K562 (cell line): ENCODE measurements around the gene CTNS. TPM values are rescaled to one million over a fixed set of nuclear protein-coding genes. Genes with fewer than 3 reads are reported as not detected.

Experiments
- ATAC-seq: fragments of 200-7000 bp; cut with Tn5 transposase; 3 replicates; pipeline ENCODE4 v1.9.1; 2020; ENCODE audit warnings: moderate library complexity
- BruUV-seq: library from RNA; stranded (reverse); fragments of 400-500 nt; replicated peaks from 2 replicates; lab custom pipeline; 2021; lab: Mats Ljungman, UMichigan
- CTCF ChIA-PET: fragments of 300-600 bp; formaldehyde crosslinking; extraction: SDS; loops from one replicate; lab custom pipeline; 2021; ENCODE audit warnings: low intra/inter-chr PET ratio; lab: Yijun Ruan, JAX
- POLR2A ChIA-PET: fragments of 300-600, 350-650 bp; sonication (Branson Sonifier 250); formaldehyde crosslinking; extraction: SDS; loops from one replicate; lab custom pipeline; 2021; ENCODE audit warnings: antibody characterized with exemption, inconsistent platforms; lab: Yijun Ruan, JAX
- DNase-seq, 4 experiments: peaks; one replicate each; pipeline versions ENCODE4 v3.0.0 to v3.0.0-alpha.2; 2011 to 2018; ENCODE audit warnings: low spot score in 3 of 4, mixed read lengths in 3 of 4; ENCODE audit errors: extremely low read depth in 1 of 4
- FAIRE-seq: peaks from 2 replicates; lab custom pipeline; 2011; peaks lifted over from hg19 to GRCh38; lab: Jason Lieb, UNC
- H2AFZ ChIP-seq: 2 replicates; pipeline ENCODE4 v1.6.0; 2011; ENCODE audit warnings: low read depth, low read length, control low read depth, inconsistent platforms
- H3K27ac ChIP-seq: fragments of 200-600 bp; 3 replicates; pipeline ENCODE4 v1.8.0; 2011; ENCODE audit warnings: low read depth, mild to moderate bottlenecking, control low read depth, inconsistent platforms, low read length, moderate library complexity, mixed read lengths; ENCODE audit errors: extremely low read depth
- H3K27me3 ChIP-seq, 2 experiments: fragments of 300-600 bp in 1 of 2; 2 replicates in 1 of 2; 3 replicates in 1 of 2; pipeline versions ENCODE4 v1.6.0 to v1.8.0; 2011; ENCODE audit warnings: inconsistent platforms in 2 of 2, low read length in 2 of 2, mild to moderate bottlenecking in 1 of 2, mixed read lengths in 1 of 2, moderate library complexity in 1 of 2; ENCODE audit not compliant: control insufficient read depth in 2 of 2, insufficient read depth in 2 of 2
- H3K36me3 ChIP-seq: fragments of 300-600 bp; 3 replicates; pipeline ENCODE4 v1.8.0; 2011; ENCODE audit warnings: mild to moderate bottlenecking, low read length, inconsistent platforms; ENCODE audit not compliant: control insufficient read depth, insufficient read depth
- H3K4me1 ChIP-seq, 2 experiments: fragments of 200-600 bp in 1 of 2; replicated peaks in 1 of 2; 2 replicates in 1 of 2; 3 replicates in 1 of 2; pipeline versions ENCODE4 v1.5.1 to v1.8.0; 2011; ENCODE audit warnings: inconsistent platforms in 2 of 2, low read length in 2 of 2, mild to moderate bottlenecking in 1 of 2, mixed read lengths in 1 of 2, moderate library complexity in 1 of 2; ENCODE audit not compliant: control insufficient read depth in 2 of 2, insufficient read depth in 2 of 2
- H3K4me2 ChIP-seq: 2 replicates; pipeline ENCODE4 v1.6.1; 2011; ENCODE audit warnings: low read length, control low read depth, inconsistent platforms, mixed read lengths; ENCODE audit not compliant: insufficient read depth
- H3K4me3 ChIP-seq: fragments of 200-600 bp; sonication (generic), shearing (Covaris generic); 2 replicates; pipeline ENCODE4 v1.5.1; 2016; ENCODE audit warnings: control low read depth, inconsistent platforms
- H3K79me2 ChIP-seq: fragments of 200-600 bp; 3 replicates; pipeline ENCODE4 v1.8.0; 2011; ENCODE audit warnings: low read length, inconsistent platforms; ENCODE audit not compliant: control insufficient read depth, insufficient read depth
- H3K9ac ChIP-seq, 2 experiments: 2 replicates each; pipeline versions ENCODE4 v1.6.0 to v1.6.1; 2011; ENCODE audit warnings: low read depth in 2 of 2, low read length in 2 of 2, control low read depth in 1 of 2, inconsistent platforms in 1 of 2, mild to moderate bottlenecking in 1 of 2, mixed read lengths in 1 of 2; ENCODE audit not compliant: insufficient read depth in 1 of 2
- H3K9me1 ChIP-seq: one replicate; pipeline ENCODE4 v1.6.0; 2011; ENCODE audit warnings: inconsistent platforms, mild to moderate bottlenecking, low read length, moderate library complexity; ENCODE audit not compliant: control insufficient read depth, insufficient read depth
- H3K9me3 ChIP-seq: replicated peaks from 2 replicates; pipeline ENCODE4 v1.5.1; 2011; ENCODE audit warnings: low read depth, low read length, inconsistent platforms; ENCODE audit not compliant: control insufficient read depth, insufficient read depth
- H4K20me1 ChIP-seq: replicated peaks from 2 replicates; pipeline ENCODE4 v1.6.1; 2011; ENCODE audit warnings: low read length, inconsistent platforms, mixed read lengths; ENCODE audit not compliant: control insufficient read depth, insufficient read depth
- DNMT1 ChIP-seq: fragments of 450-650 bp; IDR thresholded peaks from 2 replicates; pipeline ENCODE4 v1.6.1; 2016; ENCODE audit warnings: antibody characterized with exemption, mild to moderate bottlenecking
- EHMT2 ChIP-seq: fragments of 450-650 bp; IDR thresholded peaks from 2 replicates; pipeline ENCODE4 v1.6.1; 2018; ENCODE audit warnings: antibody characterized with exemption
- ELF1 ChIP-seq: fragments of 200-800 bp; sonication (Bioruptor generic); IDR thresholded peaks from 2 replicates; pipeline ENCODE4 v1.6.1; 2016; ENCODE audit warnings: missing genetic modification characterization, missing compliant biosample characterization
- ESRRA ChIP-seq: fragments of 450-650 bp; IDR thresholded peaks from 2 replicates; pipeline ENCODE4 v1.6.1; 2014; ENCODE audit warnings: low read depth, mild to moderate bottlenecking, moderate library complexity, borderline replicate concordance
- GATAD2A ChIP-seq: fragments of 450-650 bp; IDR thresholded peaks from 2 replicates; pipeline ENCODE4 v1.6.1; 2017
- HNRNPK ChIP-seq: fragments of 200-400 bp; formaldehyde crosslinking; IDR thresholded peaks from one replicate; pipeline ENCODE4 v1.6.1; 2018; ENCODE audit warnings: mild to moderate bottlenecking, low read depth, low read length; ENCODE audit not compliant: poor library complexity, severe bottlenecking
- KAT7 ChIP-seq: sonication (generic); formaldehyde crosslinking; IDR thresholded peaks from 2 replicates; pipeline ENCODE4 v1.8.0; 2022; ENCODE audit warnings: missing genetic modification reagents, mild to moderate bottlenecking, borderline replicate concordance
- MEF2A ChIP-seq: IDR thresholded peaks from 2 replicates; pipeline ENCODE4 v1.6.1; 2011; ENCODE audit warnings: low read depth, mild to moderate bottlenecking, low read length, moderate library complexity; ENCODE audit not compliant: control insufficient read depth
- NR4A1 ChIP-seq, 2 experiments: fragments of 250-450 bp in 1 of 2; fragments of 450-650 bp in 1 of 2; sonication (Bioruptor Pico) in 1 of 2; IDR thresholded peaks; 2 replicates each; pipeline versions ENCODE4 v1.4.0 to v1.6.1; 2016 to 2020; ENCODE audit warnings: mild to moderate bottlenecking in 2 of 2, missing compliant biosample characterization in 1 of 2, missing genetic modification characterization in 1 of 2, moderate library complexity in 1 of 2
- POLR2G ChIP-seq: fragments of 200-400 bp; formaldehyde crosslinking; IDR thresholded peaks from 2 replicates; pipeline ENCODE4 v1.6.1; 2017; ENCODE audit warnings: low read depth, mild to moderate bottlenecking, antibody characterized with exemption, low read length, moderate library complexity
- TFAM ChIP-seq: fragments of 250-450 bp; sonication (Bioruptor Pico); conservative IDR thresholded peaks from 2 replicates; pipeline ENCODE4 v1.5.0; 2021; ENCODE audit warnings: mild to moderate bottlenecking, moderate library complexity
- ZBTB12 ChIP-seq: fragments of 250-450 bp; sonication (Bioruptor Pico); IDR thresholded peaks from 2 replicates; pipeline ENCODE4 v1.4.0; 2020
- ZFPM2 ChIP-seq: fragments of 250-450 bp; sonication (Bioruptor Pico); IDR thresholded peaks from 2 replicates; pipeline ENCODE4 v1.5.1; 2022; ENCODE audit warnings: mild to moderate bottlenecking
- ZNF217 ChIP-seq: sonication (generic); formaldehyde crosslinking; IDR thresholded peaks from 2 replicates; pipeline ENCODE4 v1.8.0; 2022; ENCODE audit warnings: mild to moderate bottlenecking, missing genetic modification reagents
- ZNF431 ChIP-seq: sonication (generic); formaldehyde crosslinking; IDR thresholded peaks from 2 replicates; pipeline ENCODE4 v1.8.0; 2022; ENCODE audit warnings: mild to moderate bottlenecking, missing genetic modification reagents
- ZNF695 ChIP-seq: fragments of 450-650 bp; formaldehyde crosslinking; IDR thresholded peaks from 2 replicates; pipeline ENCODE4 v1.4.0; 2020; ENCODE audit warnings: mild to moderate bottlenecking, moderate library complexity
- WGBS: fragments of 100-300 bp; shearing (Covaris generic); methylation state at CpG from one replicate; pipeline ENCODE4 v1.1.6; 2016; ENCODE audit warnings: low coverage, mixed read lengths; ENCODE audit not compliant: insufficient coverage; ENCODE audit errors: missing lambda C conversion rate; 5-methylcytosine and 5-hydroxymethylcytosine counted together
- in situ Hi-C: fragments of 300-500 bp; cut with MboI; formaldehyde crosslinking; loops from 4 replicates; pipeline ENCODE4 v1.15.0; 2018; ENCODE audit warnings: inconsistent platforms, mixed read lengths
- intact Hi-C: fragments of 100-400 bp; cut with micrococcal nuclease; formaldehyde crosslinking; loops from 2 replicates; pipeline ENCODE4 v1.14.2; 2022
- polyA plus RNA-seq, 8 experiments: library from polyadenylated mRNA; depleted of rRNA in 4 of 8; stranded (reverse) in 5 of 8; unstranded in 3 of 8; fragments of >200 nt; fragmentation: Nextera tagmentation in 2 of 8; fragmentation: Illumina TruSeq in 1 of 8; extraction: Ambion mirVana in 2 of 8; extraction: Trizol in 1 of 8; gene quantifications; 2 replicates each; pipeline versions ENCODE4 v1.2.1 to v1.2.3, GENCODE V29; 2011 to 2014; ENCODE audit warnings: inconsistent platforms in 1 of 8, missing spikeins in 1 of 8
- total RNA-seq, 7 experiments: library from RNA; depleted of rRNA in 6 of 7; stranded (reverse); fragments of >200 nt in 6 of 7; fragmentation: Illumina TruSeq in 2 of 7; extraction: Trizol in 2 of 7; gene quantifications; 2 replicates each; pipeline versions ENCODE4 v1.2.1 to v1.2.3, GENCODE V29; 2011 to 2021; ENCODE audit warnings: low replicate concordance in 1 of 7

Gene CTNS
- total and polyA plus RNA-seq, 9 of the 15 experiments (the other 6 are each of a cell fraction or from before 2014, with no cell fraction given): 0.66 to 8.4 (median 4.9) TPM

- TF ChIP-seq HNRNPK: no peak
- peak; percentile 50; the same call in 1 of the 2 replicates for TF ChIP-seq ESRRA
- no peak for TF ChIP-seq MEF2A
- no peak for TF ChIP-seq TFAM
- no peak for TF ChIP-seq GATAD2A
- TF ChIP-seq DNMT1: no peak
- TF ChIP-seq ELF1: no peak
- TF ChIP-seq EHMT2: no peak
- TF ChIP-seq KAT7: no peak
- no peak for TF ChIP-seq ZNF695 (CRISPR knock-in tag)
- no peak for TF ChIP-seq ZNF217 (CRISPR knock-in tag)
- TF ChIP-seq POLR2G: peak; percentile 21; the same call in 1 of the 2 replicates
- TF ChIP-seq ZFPM2: no peak
- TF ChIP-seq ZNF431 (CRISPR knock-in tag): no peak
- TF ChIP-seq ZBTB12 (CRISPR knock-in tag): no peak
- TF ChIP-seq NR4A1 (CRISPR knock-in tag; IDR thresholded peaks at IDR 0.05): no peak
- TF ChIP-seq NR4A1 (tag; IDR thresholded peaks at IDR 0.05): no peak
- Histone ChIP-seq H3K9me1 (no peaks in the 10 kb centered on the region), H3K27me3 (no peaks in the 10 kb centered on the region)
These were observed 23.1 kb downstream of the CTNS start for GRCh38 chr17:3659541-3660111.

More at GRCh38 chr17:3659541-3660111, 23.1 kb downstream of the CTNS start:
- intact Hi-C loops: no loop called here
- Histone ChIP-seq H3K4me2 (no peak overlapping the region), H2AFZ (no peak overlapping the region), H3K27ac (no peak overlapping the region), H3K9me3 (no peaks in the 10 kb centered on the region), H3K4me3 (no peak overlapping the region), H3K36me3 (no peaks in the 10 kb centered on the region), H3K79me2 (no peaks in the 10 kb centered on the region), H3K4me1 (peaks cover 0 to 42% of the 10 kb centered on the region in 2 experiments; a peak in 2 of 5 replicates), H3K9ac (peak overlapping the region in 1 of 2 experiments; percentile 78; a peak in 2 of 4 replicates), H4K20me1 (no peaks in the 10 kb centered on the region)
- BruUV-seq: no TSS peak
- in situ Hi-C loops: no loop called here
- POLR2A ChIA-PET: interaction anchor here (1.1 kb wide), 1 partner anchor 23 kb away, joined by 5 read pairs; the partner anchor contains the start of genes CTNS and SHPK
- CTCF ChIA-PET: no interaction called here
- ATAC-seq (no peak), FAIRE-seq (no peak), DNase-seq (peak in 2 of 4 experiments; percentile 32 to 35)
- WGBS: 74% methylated on average over 19 of the region's 22 CpGs
